ENCODE results near the gene ZBTB16.

The ZBTB16 gene

GRCh38 chr11:114121804-114122504, 62.4 kb downstream of the ZBTB16 start:
- Histone ChIP-seq H3K9me3 (ENCODE audit: control insufficient read depth, insufficient read depth, low read depth, low read length) (no peaks in the 10 kb centered on the region), H3K4me3 (ENCODE audit: low read depth, low read length) (no peak overlapping the region), H3K36me3 (ENCODE audit: control insufficient read depth in 2 of 2, insufficient read depth in 1 of 2, low read length in 2 of 2) (no peaks in the 10 kb centered on the region), H3K4me1 (ENCODE audit: control insufficient read depth, insufficient read depth, low read length) (no peaks in the 10 kb centered on the region), H3K27ac (ENCODE audit: extremely low read depth, low read depth, low read length) (no peak overlapping the region)
- POLR2A ChIA-PET, result interaction anchor here (1.3 kb wide), 1 partner anchor 13 kb away, joined by 3 read pairs; no protein-coding TSS in a partner anchor
- no peak for TF ChIP-seq ZIC2 (tag by site-specific recombination; IDR thresholded peaks at IDR 0.05)
- no peak for TF ChIP-seq ZNF302 (tag by site-specific recombination; IDR thresholded peaks at IDR 0.05; ENCODE audit: low read depth)
- TF ChIP-seq, protein P1, sequence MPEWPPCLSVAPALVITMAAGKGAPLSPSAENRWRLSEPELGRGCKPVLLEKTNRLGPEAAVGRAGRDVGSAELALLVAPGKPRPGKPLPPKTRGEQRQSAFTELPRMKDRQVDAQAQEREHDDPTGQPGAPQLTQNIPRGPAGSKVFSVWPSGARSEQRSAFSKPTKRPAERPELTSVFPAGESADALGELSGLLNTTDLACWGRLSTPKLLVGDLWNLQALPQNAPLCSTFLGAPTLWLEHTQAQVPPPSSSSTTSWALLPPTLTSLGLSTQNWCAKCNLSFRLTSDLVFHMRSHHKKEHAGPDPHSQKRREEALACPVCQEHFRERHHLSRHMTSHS (tag by site-specific recombination; IDR thresholded peaks at IDR 0.05), result no peak
- TF ChIP-seq, protein P2, sequence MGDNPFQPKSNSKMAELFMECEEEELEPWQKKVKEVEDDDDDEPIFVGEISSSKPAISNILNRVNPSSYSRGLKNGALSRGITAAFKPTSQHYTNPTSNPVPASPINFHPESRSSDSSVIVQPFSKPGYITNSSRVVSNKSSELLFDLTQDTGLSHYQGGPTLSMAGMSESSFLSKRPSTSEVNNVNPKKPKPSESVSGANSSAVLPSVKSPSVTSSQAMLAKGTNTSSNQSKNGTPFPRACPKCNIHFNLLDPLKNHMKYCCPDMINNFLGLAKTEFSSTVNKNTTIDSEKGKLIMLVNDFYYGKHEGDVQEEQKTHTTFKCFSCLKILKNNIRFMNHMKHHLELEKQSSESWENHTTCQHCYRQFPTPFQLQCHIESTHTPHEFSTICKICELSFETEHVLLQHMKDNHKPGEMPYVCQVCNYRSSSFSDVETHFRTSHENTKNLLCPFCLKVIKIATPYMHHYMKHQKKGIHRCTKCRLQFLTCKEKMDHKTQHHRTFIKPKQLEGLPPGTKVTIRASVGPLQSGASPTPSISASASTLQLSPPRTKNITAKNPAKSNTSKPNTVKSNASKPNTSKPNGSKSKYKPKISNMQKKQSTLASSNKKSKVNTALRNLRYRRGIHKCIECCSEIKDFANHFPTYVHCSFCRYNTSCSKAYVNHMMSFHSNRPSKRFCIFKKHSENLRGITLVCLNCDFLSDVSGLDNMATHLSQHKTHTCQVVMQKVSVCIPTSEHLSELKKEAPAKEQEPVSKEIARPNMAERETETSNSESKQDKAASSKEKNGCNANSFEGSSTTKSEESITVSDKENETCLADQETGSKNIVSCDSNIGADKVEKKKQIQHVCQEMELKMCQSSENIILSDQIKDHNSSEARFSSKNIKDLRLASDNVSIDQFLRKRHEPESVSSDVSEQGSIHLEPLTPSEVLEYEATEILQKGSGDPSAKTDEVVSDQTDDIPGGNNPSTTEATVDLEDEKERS (tag by site-specific recombination; IDR thresholded peaks at IDR 0.05), result no peak
- no peak for TF ChIP-seq ZNF555 (tag by site-specific recombination; conservative IDR thresholded peaks at IDR 0.05)
- no peak for TF ChIP-seq ZNF664 (tag by site-specific recombination; IDR thresholded peaks at IDR 0.05)
- no peak for TF ChIP-seq ZNF174 (tag by site-specific recombination; IDR thresholded peaks at IDR 0.05)
- no peak for TF ChIP-seq ZBTB1 (tag by site-specific recombination; IDR thresholded peaks at IDR 0.05)
- TF ChIP-seq BCL6B (tag by site-specific recombination; IDR thresholded peaks at IDR 0.05), result no peak
- TF ChIP-seq KLF7 (tag by site-specific recombination; IDR thresholded peaks at IDR 0.05; ENCODE audit: borderline replicate concordance), result no peak
- TF ChIP-seq ZNF148 (tag by site-specific recombination; IDR thresholded peaks at IDR 0.05; ENCODE audit: borderline replicate concordance), result no peak
- TF ChIP-seq, protein P3, sequence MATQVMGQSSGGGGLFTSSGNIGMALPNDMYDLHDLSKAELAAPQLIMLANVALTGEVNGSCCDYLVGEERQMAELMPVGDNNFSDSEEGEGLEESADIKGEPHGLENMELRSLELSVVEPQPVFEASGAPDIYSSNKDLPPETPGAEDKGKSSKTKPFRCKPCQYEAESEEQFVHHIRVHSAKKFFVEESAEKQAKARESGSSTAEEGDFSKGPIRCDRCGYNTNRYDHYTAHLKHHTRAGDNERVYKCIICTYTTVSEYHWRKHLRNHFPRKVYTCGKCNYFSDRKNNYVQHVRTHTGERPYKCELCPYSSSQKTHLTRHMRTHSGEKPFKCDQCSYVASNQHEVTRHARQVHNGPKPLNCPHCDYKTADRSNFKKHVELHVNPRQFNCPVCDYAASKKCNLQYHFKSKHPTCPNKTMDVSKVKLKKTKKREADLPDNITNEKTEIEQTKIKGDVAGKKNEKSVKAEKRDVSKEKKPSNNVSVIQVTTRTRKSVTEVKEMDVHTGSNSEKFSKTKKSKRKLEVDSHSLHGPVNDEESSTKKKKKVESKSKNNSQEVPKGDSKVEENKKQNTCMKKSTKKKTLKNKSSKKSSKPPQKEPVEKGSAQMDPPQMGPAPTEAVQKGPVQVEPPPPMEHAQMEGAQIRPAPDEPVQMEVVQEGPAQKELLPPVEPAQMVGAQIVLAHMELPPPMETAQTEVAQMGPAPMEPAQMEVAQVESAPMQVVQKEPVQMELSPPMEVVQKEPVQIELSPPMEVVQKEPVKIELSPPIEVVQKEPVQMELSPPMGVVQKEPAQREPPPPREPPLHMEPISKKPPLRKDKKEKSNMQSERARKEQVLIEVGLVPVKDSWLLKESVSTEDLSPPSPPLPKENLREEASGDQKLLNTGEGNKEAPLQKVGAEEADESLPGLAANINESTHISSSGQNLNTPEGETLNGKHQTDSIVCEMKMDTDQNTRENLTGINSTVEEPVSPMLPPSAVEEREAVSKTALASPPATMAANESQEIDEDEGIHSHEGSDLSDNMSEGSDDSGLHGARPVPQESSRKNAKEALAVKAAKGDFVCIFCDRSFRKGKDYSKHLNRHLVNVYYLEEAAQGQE (tag by site-specific recombination; IDR thresholded peaks at IDR 0.05), result no peak
- TF ChIP-seq, protein P4, sequence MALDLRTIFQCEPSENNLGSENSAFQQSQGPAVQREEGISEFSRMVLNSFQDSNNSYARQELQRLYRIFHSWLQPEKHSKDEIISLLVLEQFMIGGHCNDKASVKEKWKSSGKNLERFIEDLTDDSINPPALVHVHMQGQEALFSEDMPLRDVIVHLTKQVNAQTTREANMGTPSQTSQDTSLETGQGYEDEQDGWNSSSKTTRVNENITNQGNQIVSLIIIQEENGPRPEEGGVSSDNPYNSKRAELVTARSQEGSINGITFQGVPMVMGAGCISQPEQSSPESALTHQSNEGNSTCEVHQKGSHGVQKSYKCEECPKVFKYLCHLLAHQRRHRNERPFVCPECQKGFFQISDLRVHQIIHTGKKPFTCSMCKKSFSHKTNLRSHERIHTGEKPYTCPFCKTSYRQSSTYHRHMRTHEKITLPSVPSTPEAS (tag by site-specific recombination; IDR thresholded peaks at IDR 0.05), result no peak
- TF ChIP-seq ZNF426 (tag by site-specific recombination; IDR thresholded peaks at IDR 0.05), result no peak
- no peak for TF ChIP-seq ZFP37 (tag by site-specific recombination; IDR thresholded peaks at IDR 0.05)
- no peak for TF ChIP-seq SP2 (tag by site-specific recombination; IDR thresholded peaks at IDR 0.05)
- TF ChIP-seq ZNF548 (tag by site-specific recombination; IDR thresholded peaks at IDR 0.05), result no peak
- no peak for TF ChIP-seq ZNF639 (tag by site-specific recombination; IDR thresholded peaks at IDR 0.05)
- TF ChIP-seq ZBTB7A (tag by site-specific recombination; IDR thresholded peaks at IDR 0.05; ENCODE audit: low read depth), result no peak
- CTCF ChIA-PET, result interaction anchor here (0.8 kb wide), 1 partner anchor 14 kb away, joined by 3 read pairs; no protein-coding TSS in a partner anchor

All from HEK293 (cell line).